Pancreas (tissue), 10 donors: ENCODE results near the gene AATK. TPM values are rescaled to one million over a fixed set of nuclear protein-coding genes. Genes with fewer than 3 reads are reported as not detected.

Source experiments
- ATAC-seq, 4 donors: fragments of 200-7000 bp; cut with Tn5 transposase; one replicate each; pipeline versions ENCODE4 v1.8.0 to v1.9.1; 2020; ENCODE audit warnings: mild to moderate bottlenecking in 4 of 4, moderate library complexity in 4 of 4
- DNase-seq, 6 donors: peaks; one replicate each; pipeline ENCODE4 v3.0.0-alpha.2; 2020
- FAIRE-seq: peaks from 2 replicates; lab custom pipeline; 2012; peaks lifted over from hg19 to GRCh38; lab: Jason Lieb, UNC
- H3K27ac ChIP-seq, 4 donors: fragments of 200-600 bp; sonication (generic); 1 replicate in 3 of 4; 2 replicates in 1 of 4; pipeline versions ENCODE4 v1.5.0 to v1.8.0; 2020
- H3K27me3 ChIP-seq, 4 donors: fragments of 200-600 bp; one replicate each; pipeline ENCODE4 v1.8.0; 2021
- H3K36me3 ChIP-seq, 3 donors: fragments of 200-600 bp; sonication (generic) in 1 of 3; one replicate each; pipeline versions ENCODE4 v1.5.0 to v1.8.0; 2020 to 2021
- H3K4me1 ChIP-seq, 3 donors: fragments of 200-600 bp; one replicate each; pipeline ENCODE4 v1.8.0; 2021
- H3K4me3 ChIP-seq, 4 donors: fragments of 200-600 bp; sonication (generic) in 2 of 4; one replicate each; pipeline versions ENCODE4 v1.5.0 to v1.8.0; 2020 to 2021
- H3K9me3 ChIP-seq, 4 donors: fragments of 200-600 bp; one replicate each; pipeline ENCODE4 v1.8.0; 2021
- CTCF ChIP-seq, 4 donors: fragments of 200-600 bp; sonication (generic) in 3 of 4; IDR thresholded peaks; one replicate each; pipeline versions ENCODE4 v1.5.0 to v1.8.0; 2021; ENCODE audit warnings: antibody characterized with exemption in 4 of 4
- WGBS, 2 donors: extraction: QIAGEN DNeasy Blood & Tissue Kit; methylation state at CpG; one replicate each; pipeline ENCODE4 v1.1.7; 2013; 5-methylcytosine and 5-hydroxymethylcytosine counted together
- intact Hi-C, 3 donors: fragments of 100-400 bp; cut with DNase I; formaldehyde crosslinking; loops; one replicate each; pipeline versions ENCODE4 v1.11.1 to v1.14.2; 2022
- polyA plus RNA-seq, 2 donors: library from polyadenylated mRNA; stranded (reverse); fragments of 200-250 nt; gene quantifications; one replicate each; pipeline ENCODE4 v1.2.3, GENCODE V29; 2013
- total RNA-seq, 6 donors: library from RNA; stranded (reverse); fragmentation: NEBNext Ultra II Directional in 4 of 6; extraction: Animal tissue kit (Norgen Biotek cat#: 25700) in 4 of 6; gene quantifications; one replicate each; pipeline versions ENCODE4 v1.2.1 to v1.2.4, GENCODE V29; 2021 to 2023
- donor health status: healthy with polysubstance abuse.
- donor health status: DM: no; HTN: no; CAD: no; lungs with moderate emphysema.
- donor health status: DM: no; HTN: no; CAD: no.
- donor health status: control.
- donor health status: control.
- donor health status: Bipolar disorder and iron deficiency.
- donor health status: DM: yes; HTN: yes; CAD: no.
- donor health status: DM: no; HTN: no; CAD: no.
- donor health status: DM: no; HTN: no; CAD: no.
- donor health status: DM: yes; HTN: yes; CAD: no.

Gene AATK
- total and polyA plus RNA-seq, 8 donors: 24.3 to 49.6 (median 30.1) TPM

- TF ChIP-seq CTCF (IDR thresholded peaks at IDR 0.05): no peak
- ATAC-seq: peak in 1 of 4 donors; percentile 11
- Histone ChIP-seq H3K27me3 (no peaks in the 10 kb centered on the region), H3K4me3 (no peak overlapping the region), H3K9me3 (no peaks in the 10 kb centered on the region), H3K36me3 (no peaks in the 10 kb centered on the region), H3K27ac (peak overlapping the region in 1 of 4 donors; percentile 18), H3K4me1 (peaks cover 0 to 2% (median 0%) of the 10 kb centered on the region in 3 donors)
- WGBS, 2 donors: 74 to 77% methylated on average over 13 of the region's 13 CpGs
- DNase-seq: peak in 1 of 6 donors; percentile 29
- intact Hi-C loops: no loop called here
- FAIRE-seq: no peak
Observed at GRCh38 chr17:81095383-81095762, 70.6 kb downstream of the AATK start.

- H3K27me3 ChIP-seq: no peaks in the 10 kb centered on the region
- DNase-seq (peak in 5 of 6 donors; percentile 65 to 85 (median 71)), FAIRE-seq (no peak), ATAC-seq (peak; percentile 60 to 77 (median 65))
- WGBS, 2 donors: 59 to 63% methylated on average over 33 of the region's 33 CpGs
- peaks cover 0 to 2% (median 0%) of the 10 kb centered on the region in 3 donors for H3K4me1 ChIP-seq
- intact Hi-C loops: no loop called here
- no peaks in the 10 kb centered on the region for H3K36me3 ChIP-seq
- H3K9me3 ChIP-seq: no peaks in the 10 kb centered on the region
- H3K27ac ChIP-seq: peak overlapping the region in 1 of 4 donors; percentile 37
- H3K4me3 ChIP-seq: no peak overlapping the region
- TF ChIP-seq CTCF (IDR thresholded peaks at IDR 0.05): no peak
Observed at GRCh38 chr17:81094509-81095382, 71.3 kb downstream of the AATK start.

- H3K9me3 ChIP-seq: no peaks in the 10 kb centered on the region
- no peak for DNase-seq
- H3K4me1 ChIP-seq: peaks cover 0 to 2% (median 0%) of the 10 kb centered on the region in 3 donors
- H3K36me3 ChIP-seq: no peaks in the 10 kb centered on the region
- peak overlapping the region in 1 of 4 donors; percentile 37 for H3K27ac ChIP-seq
- no peak overlapping the region for H3K4me3 ChIP-seq
- intact Hi-C loops: no loop called here
- H3K27me3 ChIP-seq: no peaks in the 10 kb centered on the region
- 81 to 90% methylated on average over 21 of the region's 21 CpGs for WGBS, 2 donors
- no peak for FAIRE-seq
- no peak for ATAC-seq
- no peak for TF ChIP-seq CTCF (IDR thresholded peaks at IDR 0.05)
Observed at GRCh38 chr17:81093619-81094508, 72.2 kb downstream of the AATK start.

GRCh38 chr17:81092518-81093095 is 73.4 kb downstream of the AATK start:
- no peak for TF ChIP-seq CTCF (IDR thresholded peaks at IDR 0.05)
- intact Hi-C loops: no loop called here
- peaks cover 0 to 2% (median 0%) of the 10 kb centered on the region in 3 donors for H3K4me1 ChIP-seq
- ATAC-seq: no peak
- no peaks in the 10 kb centered on the region for H3K36me3 ChIP-seq
- no peak for FAIRE-seq
- H3K27me3 ChIP-seq: no peaks in the 10 kb centered on the region
- H3K4me3 ChIP-seq: no peak overlapping the region
- DNase-seq: no peak
- no peaks in the 10 kb centered on the region for H3K9me3 ChIP-seq
- H3K27ac ChIP-seq: no peak overlapping the region
- 87 to 89% methylated on average over 23 to 24 of the region's 24 CpGs for WGBS, 2 donors
